HG02852 (cell line): ENCODE measurements around the gene EBF3.

Source experiments
- ATAC-seq: cut with Tn5 transposase; IDR thresholded peaks from one replicate; pipeline ENCODE4 v1.9.1; 2021; ENCODE audit warnings: mild to moderate bottlenecking, moderate library complexity; ENCODE audit not compliant: unreplicated experiment

Gene EBF3

GRCh38 chr10:129912986-129913695, 50.9 kb downstream of the EBF3 start:
- ATAC-seq: no peak

- ATAC-seq: no peak
Measured at GRCh38 chr10:129912166-129912917, 51.7 kb downstream of the EBF3 start.

- ATAC-seq: no peak
Measured at GRCh38 chr10:129911451-129912165, 52.5 kb downstream of the EBF3 start.

GRCh38 chr10:129910861-129911260, 53.2 kb downstream of the EBF3 start:
- no peak for ATAC-seq

GRCh38 chr10:129909531-129910256, 54.4 kb downstream of the EBF3 start:
- ATAC-seq: no peak

GRCh38 chr10:129909080-129909479, 55.0 kb downstream of the EBF3 start:
- no peak for ATAC-seq

- ATAC-seq: no peak
Measured at GRCh38 chr10:129908406-129908805, 55.7 kb downstream of the EBF3 start.

- no peak for ATAC-seq
Measured at GRCh38 chr10:129905553-129905952, 58.5 kb downstream of the EBF3 start.

GRCh38 chr10:129904323-129904722, 59.8 kb downstream of the EBF3 start:
- ATAC-seq: no peak

GRCh38 chr10:129901389-129902006, 62.6 kb downstream of the EBF3 start:
- ATAC-seq: no peak

- ATAC-seq: no peak
Measured at GRCh38 chr10:129900825-129901224, 63.2 kb downstream of the EBF3 start.

GRCh38 chr10:129899276-129900130, 64.6 kb downstream of the EBF3 start:
- no peak for ATAC-seq

GRCh38 chr10:129898706-129899268, 65.3 kb downstream of the EBF3 start:
- no peak for ATAC-seq

GRCh38 chr10:129897871-129898626, 66.0 kb downstream of the EBF3 start:
- no peak for ATAC-seq

GRCh38 chr10:129896860-129897200, 67.2 kb downstream of the EBF3 start:
- no peak for ATAC-seq

GRCh38 chr10:129896136-129896859, 67.8 kb downstream of the EBF3 start:
- ATAC-seq: no peak

GRCh38 chr10:129895811-129896135, 68.3 kb downstream of the EBF3 start:
- no peak for ATAC-seq

GRCh38 chr10:129894698-129895097, 69.4 kb downstream of the EBF3 start:
- no peak for ATAC-seq
